HG03175 (cell line): Measurements from ENCODE around the gene TMEM14C.

ENCODE experiments used
- ATAC-seq: cut with Tn5 transposase; IDR thresholded peaks from one replicate; pipeline ENCODE4 v1.9.1; 2021; ENCODE audit warnings: mild to moderate bottlenecking, moderate library complexity; ENCODE audit not compliant: unreplicated experiment

Gene TMEM14C

DNA sequence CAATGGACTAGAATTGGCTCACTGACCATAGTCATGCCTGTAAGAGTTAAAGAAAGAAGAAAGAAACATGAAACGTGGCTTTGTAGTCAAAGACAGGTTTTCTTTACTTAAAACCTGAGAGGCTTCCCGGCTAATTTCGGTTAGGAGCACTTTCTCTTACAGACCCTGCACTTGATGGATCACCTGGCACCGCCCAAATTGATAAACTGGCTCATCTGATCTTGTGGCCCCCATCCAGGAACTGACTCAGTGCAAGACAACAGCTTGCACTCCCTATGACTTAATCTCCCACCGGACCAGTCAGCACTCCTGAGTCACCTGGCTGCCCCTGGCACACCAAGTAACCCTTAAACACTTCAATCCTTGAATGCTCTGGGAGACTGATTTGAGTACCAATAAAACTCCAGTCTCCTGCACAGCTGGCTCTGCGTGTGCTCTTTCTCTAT, 37.0 kb downstream of the TMEM14C start:
- ATAC-seq = no peak

DNA sequence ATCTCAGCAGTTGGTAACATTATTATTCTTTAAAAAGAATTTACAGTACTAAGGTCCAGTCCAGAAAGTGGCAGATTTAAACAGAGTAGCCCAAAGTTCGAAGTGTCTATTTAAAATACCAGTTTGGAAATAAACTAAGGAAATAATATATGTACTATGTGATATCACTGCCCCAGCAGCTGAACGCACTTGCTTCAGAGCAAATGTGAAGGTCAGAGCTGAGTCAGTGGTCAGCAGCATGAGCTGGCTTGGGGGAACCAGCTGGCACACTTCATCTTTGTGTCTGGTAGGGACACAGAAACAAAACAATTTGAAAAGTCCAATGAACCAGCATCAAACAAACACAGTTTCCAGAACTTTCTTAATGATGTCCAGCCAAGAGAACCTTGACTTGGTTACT, 40.1 kb downstream of the TMEM14C start:
- ATAC-seq = no peak

DNA sequence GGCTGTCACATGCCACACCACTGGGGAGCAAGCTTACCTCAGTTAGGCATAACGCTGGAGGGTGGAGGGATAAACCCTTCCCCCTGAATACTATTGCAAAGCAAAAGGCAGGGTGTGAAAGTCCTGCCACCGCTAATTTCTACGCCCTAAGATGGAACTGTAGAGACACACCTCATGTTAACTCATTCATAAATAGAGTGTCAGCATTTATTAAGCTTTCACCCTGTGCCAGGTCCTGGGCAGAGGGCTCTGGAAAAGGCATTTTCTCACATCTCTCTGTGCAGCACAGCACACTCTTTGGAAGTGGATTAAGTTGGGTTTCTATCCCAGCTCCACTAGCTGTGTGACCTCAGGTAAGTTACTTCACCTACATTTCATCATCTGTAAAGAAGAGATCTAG, 46.5 kb downstream of the TMEM14C start:
- ATAC-seq = no peak

DNA sequence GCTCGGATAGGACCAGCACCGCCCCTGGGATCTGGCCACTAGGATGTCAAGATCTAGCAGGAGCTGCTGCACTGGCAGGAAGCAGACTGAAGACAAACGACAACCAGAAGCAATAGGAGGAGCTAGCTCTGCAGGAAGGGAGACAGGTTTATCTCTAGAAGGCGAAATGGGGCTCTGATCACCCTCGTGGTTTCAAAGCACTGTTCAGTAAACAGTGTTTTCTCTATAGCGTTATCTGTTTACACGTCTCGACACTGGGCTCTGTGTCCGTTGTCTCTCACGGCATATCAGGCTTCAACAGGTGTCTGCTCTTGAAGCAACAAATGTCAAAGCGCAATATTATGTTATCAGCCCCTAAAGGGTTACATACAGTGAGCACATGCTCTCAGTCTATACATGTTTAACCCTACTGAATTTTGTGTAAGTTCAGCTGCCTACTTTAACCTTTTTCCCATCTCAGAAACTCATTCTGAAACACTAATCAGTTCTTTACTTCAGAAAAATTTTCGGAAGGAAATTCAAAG, 48.6 kb downstream of the TMEM14C start:
- ATAC-seq = no peak

DNA sequence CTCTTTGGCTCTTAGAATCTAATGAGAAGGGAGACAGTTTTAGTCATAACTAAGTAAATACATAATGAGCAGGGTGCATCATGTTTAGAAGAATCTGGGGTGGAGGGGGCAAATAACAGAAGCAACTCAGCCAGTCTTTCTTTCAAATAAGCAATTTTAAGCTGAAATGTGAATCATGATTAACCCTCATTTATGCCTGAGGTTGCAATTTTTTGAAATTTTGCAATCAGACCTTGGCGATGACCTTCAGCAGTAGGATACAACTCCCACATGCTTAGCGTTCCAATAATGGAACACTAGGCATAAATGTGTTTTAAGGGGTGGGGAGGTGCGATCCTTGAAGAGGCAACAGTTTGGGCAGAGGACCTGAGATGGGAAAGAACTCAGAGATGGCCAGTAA, 55.4 kb downstream of the TMEM14C start:
- ATAC-seq = no peak

DNA sequence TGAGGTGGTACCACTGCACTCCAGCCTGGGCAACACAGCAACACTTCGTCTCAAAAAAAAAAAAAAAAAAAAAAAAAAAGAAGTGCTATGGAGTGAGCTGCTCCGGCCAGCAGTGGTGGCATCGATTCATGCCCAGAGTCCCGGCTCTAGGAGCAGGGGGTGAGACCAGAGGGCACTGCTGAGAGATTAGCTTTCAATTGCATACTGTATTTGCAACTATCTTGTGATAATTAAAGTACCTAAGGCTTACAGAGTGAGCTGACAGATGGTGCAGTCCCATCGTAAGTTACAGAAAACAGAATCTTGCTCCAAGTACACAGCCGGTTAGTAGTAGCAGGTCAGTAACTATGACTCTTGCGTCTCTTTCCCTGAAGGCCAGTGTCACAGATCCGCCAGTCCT, 56.2 kb downstream of the TMEM14C start:
- ATAC-seq = no peak
